ENCODE measurements around the gene COL25A1.
"Not testable (repeated sequence)": the region's sequence is repeated elsewhere in the genome, so short reads cannot be mapped to it uniquely, and the experiment has no call there.

The COL25A1 gene

GRCh38 chr4:109003964-109004363 is 298.5 kb downstream of the COL25A1 start:
- no peak for DNase-seq

- DNase-seq = no peak
Observed at GRCh38 chr4:108991551-108992328, 310.7 kb downstream of the COL25A1 start.

- DNase-seq = no peak
Observed at GRCh38 chr4:108988464-108989195, 313.8 kb downstream of the COL25A1 start.

- not testable (repeated sequence) for DNase-seq
Observed at GRCh38 chr4:108984495-108984894, 318.0 kb downstream of the COL25A1 start.

GRCh38 chr4:108982402-108983185 is 319.9 kb downstream of the COL25A1 start:
- no peak for DNase-seq

GRCh38 chr4:108980455-108981239 is 321.8 kb downstream of the COL25A1 start:
- no peak for DNase-seq

GRCh38 chr4:108979759-108980158 is 322.7 kb downstream of the COL25A1 start:
- no peak for DNase-seq

GRCh38 chr4:108978066-108978465 is 324.4 kb downstream of the COL25A1 start:
- no peak for DNase-seq

GRCh38 chr4:108972613-108973283 is 329.7 kb downstream of the COL25A1 start:
- DNase-seq = no peak

- no peak for DNase-seq
Observed at GRCh38 chr4:108971473-108971872, 331.0 kb downstream of the COL25A1 start.

GRCh38 chr4:108965472-108966076 is 336.9 kb downstream of the COL25A1 start:
- no peak for DNase-seq

- DNase-seq = no peak
Observed at GRCh38 chr4:108965016-108965415, 337.4 kb downstream of the COL25A1 start.

- DNase-seq = no peak
Observed at GRCh38 chr4:108963910-108964309, 338.5 kb downstream of the COL25A1 start.

- no peak for DNase-seq
Observed at GRCh38 chr4:108959491-108959890, 343.0 kb downstream of the COL25A1 start.

GRCh38 chr4:108954880-108955279 is 347.6 kb downstream of the COL25A1 start:
- no peak for DNase-seq

GRCh38 chr4:108953941-108954340 is 348.5 kb downstream of the COL25A1 start:
- no peak for DNase-seq

GRCh38 chr4:108950158-108950915 is 352.1 kb downstream of the COL25A1 start:
- DNase-seq = no peak

GRCh38 chr4:108947526-108947925 is 354.9 kb downstream of the COL25A1 start:
- no peak for DNase-seq

- DNase-seq = no peak
Observed at GRCh38 chr4:108946237-108946636, 356.2 kb downstream of the COL25A1 start.

- DNase-seq = no peak
Observed at GRCh38 chr4:108943976-108944591, 358.4 kb downstream of the COL25A1 start.
